ENCODE measurements around the gene ZNF629.
"Not testable (repeated sequence)": the region's sequence is repeated elsewhere in the genome, so short reads cannot be mapped to it uniquely, and the experiment has no call there.

The ZNF629 gene

DNA sequence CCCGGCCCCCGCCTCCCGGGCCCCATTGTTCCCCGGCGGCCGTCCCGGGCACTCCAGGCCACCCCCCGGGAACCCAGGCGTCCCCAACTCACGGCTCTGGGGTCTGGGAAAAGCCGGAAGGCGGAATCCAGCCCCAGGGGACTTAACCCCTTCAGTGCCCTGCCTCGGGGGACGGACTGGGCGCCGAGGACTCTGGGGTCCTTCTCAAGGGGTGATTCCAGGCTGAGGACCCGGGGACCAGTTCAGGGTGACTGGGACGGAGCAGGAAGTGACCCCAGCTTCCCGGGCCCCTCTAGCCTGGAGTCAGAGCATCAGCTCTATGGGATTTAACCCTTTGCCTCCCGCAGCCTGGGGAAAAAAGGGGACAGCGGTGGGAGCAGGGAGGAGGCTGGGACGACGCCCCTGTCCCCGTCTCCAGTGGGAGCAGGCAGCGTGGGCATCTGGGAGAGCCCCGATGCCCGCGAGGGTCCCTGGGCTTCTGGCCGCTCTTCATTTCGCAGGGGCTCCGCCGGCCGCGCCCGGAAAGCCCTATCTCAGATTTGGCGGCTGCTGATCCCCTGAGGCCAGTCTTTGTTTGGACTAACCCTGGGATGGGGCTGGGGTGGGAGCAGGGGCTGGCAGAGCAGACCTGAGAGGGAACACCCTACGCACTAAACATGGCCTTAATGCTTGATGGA lies at the start of gene ZNF629:
ZNF629 (minus strand) TSS at position 270 of the 677 bp plus-strand sequence. CDS start 2,723 bp downstream, outside the sequence.
- no peak for TF ChIP-seq ARNTL (CRISPR knock-in tag; IDR thresholded peaks at IDR 0.05; ENCODE audit: borderline replicate concordance, low read depth)
- peak; percentile 83 for ATAC-seq

DNA sequence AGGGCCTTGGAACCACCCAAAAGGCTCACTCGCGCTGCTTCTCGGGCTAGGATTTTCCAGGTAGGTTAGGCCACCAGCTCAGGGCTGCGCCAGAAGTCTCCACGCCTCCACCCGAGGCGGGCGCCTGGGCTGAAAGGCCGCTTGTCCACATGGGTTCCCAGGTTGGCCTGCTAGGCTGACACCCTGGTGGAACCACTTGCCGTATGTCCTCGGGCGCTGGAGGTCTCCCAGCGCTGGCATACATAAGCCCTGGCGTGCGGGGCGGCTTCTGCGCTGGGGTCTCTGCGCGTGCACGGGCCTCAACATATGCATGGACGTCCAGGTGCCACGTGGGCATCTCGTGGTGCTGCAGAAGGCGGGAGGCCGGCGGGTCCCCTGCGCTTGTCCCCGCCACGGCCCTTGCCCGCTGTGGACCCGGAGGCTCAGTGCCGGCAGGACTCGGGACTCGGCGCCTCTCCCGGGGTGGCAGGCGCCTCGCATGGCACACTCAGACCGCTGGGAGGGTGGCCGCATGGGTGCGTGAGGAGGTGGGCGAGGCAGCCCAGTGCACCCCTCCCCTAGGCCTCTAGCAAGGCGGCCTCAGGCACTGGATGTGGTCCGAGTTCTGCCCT lies 47.2 kb upstream of the ZNF629 start:
- no peak for TF ChIP-seq GLIS3 (CRISPR knock-in tag; IDR thresholded peaks at IDR 0.05)
- no peak for TF ChIP-seq ESRRG (CRISPR knock-in tag; IDR thresholded peaks at IDR 0.05)
- TF ChIP-seq ZNF565 (CRISPR knock-in tag; conservative IDR thresholded peaks at IDR 0.05; ENCODE audit: low read depth): no peak
- TF ChIP-seq, protein P1, sequence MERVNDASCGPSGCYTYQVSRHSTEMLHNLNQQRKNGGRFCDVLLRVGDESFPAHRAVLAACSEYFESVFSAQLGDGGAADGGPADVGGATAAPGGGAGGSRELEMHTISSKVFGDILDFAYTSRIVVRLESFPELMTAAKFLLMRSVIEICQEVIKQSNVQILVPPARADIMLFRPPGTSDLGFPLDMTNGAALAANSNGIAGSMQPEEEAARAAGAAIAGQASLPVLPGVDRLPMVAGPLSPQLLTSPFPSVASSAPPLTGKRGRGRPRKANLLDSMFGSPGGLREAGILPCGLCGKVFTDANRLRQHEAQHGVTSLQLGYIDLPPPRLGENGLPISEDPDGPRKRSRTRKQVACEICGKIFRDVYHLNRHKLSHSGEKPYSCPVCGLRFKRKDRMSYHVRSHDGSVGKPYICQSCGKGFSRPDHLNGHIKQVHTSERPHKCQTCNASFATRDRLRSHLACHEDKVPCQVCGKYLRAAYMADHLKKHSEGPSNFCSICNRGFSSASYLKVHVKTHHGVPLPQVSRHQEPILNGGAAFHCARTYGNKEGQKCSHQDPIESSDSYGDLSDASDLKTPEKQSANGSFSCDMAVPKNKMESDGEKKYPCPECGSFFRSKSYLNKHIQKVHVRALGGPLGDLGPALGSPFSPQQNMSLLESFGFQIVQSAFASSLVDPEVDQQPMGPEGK (CRISPR knock-in tag; IDR thresholded peaks at IDR 0.05; ENCODE audit: borderline replicate concordance): no peak
- no peak for ATAC-seq

DNA sequence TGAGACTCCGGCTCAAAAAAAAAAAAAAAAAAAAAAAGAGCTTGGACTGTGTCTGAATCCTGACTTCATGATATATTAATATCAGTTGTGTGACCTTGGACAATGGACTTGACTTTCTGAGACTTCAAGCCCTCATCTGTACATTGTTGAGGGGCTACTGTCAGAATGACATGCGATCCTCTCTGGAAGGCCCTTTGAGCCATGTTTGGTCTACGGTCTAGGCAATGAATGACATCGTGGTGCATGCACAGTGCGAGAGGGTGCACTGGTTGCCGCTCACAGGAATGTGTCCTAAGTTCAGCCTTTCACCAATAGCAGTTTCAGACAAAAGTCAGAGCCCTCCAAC lies 43.0 kb upstream of the ZNF629 start:
- ATAC-seq: no peak
- TF ChIP-seq TCF4 (CRISPR knock-in tag; IDR thresholded peaks at IDR 0.05; ENCODE audit: borderline replicate concordance) (no peak), POU6F1 (CRISPR knock-in tag; IDR thresholded peaks at IDR 0.05; ENCODE audit: borderline replicate concordance, low read depth) (no peak), TSHZ2 (CRISPR knock-in tag; IDR thresholded peaks at IDR 0.05) (no peak), ZC3H10 (CRISPR knock-in tag; IDR thresholded peaks at IDR 0.05) (no peak), ESRRG (CRISPR knock-in tag; IDR thresholded peaks at IDR 0.05) (no peak), ZNF8 (CRISPR knock-in tag; IDR thresholded peaks at IDR 0.05) (no peak)

GRCh38 chr16:30829130-30830071 lies 42.4 kb upstream of the ZNF629 start:
- TF ChIP-seq SNAI2 (CRISPR knock-in tag; IDR thresholded peaks at IDR 0.05) (no peak), POU6F1 (CRISPR knock-in tag; IDR thresholded peaks at IDR 0.05; ENCODE audit: borderline replicate concordance, low read depth) (no peak)
- ATAC-seq: no peak

- TF ChIP-seq OSR1 (CRISPR knock-in tag; IDR thresholded peaks at IDR 0.05): no peak
- no peak for TF ChIP-seq ZNF70 (CRISPR knock-in tag; IDR thresholded peaks at IDR 0.05)
- TF ChIP-seq, protein P1 (CRISPR knock-in tag; IDR thresholded peaks at IDR 0.05; ENCODE audit: borderline replicate concordance): no peak
- no peak for TF ChIP-seq RARB (CRISPR knock-in tag; IDR thresholded peaks at IDR 0.05)
- TF ChIP-seq PPARA (CRISPR knock-in tag; IDR thresholded peaks at IDR 0.05; ENCODE audit: borderline replicate concordance): no peak
- no peak for TF ChIP-seq GLIS3 (CRISPR knock-in tag; IDR thresholded peaks at IDR 0.05)
- TF ChIP-seq ARNTL (CRISPR knock-in tag; IDR thresholded peaks at IDR 0.05; ENCODE audit: borderline replicate concordance, low read depth): no peak
- no peak for TF ChIP-seq SNAI2 (CRISPR knock-in tag; IDR thresholded peaks at IDR 0.05)
- no peak for TF ChIP-seq TCF4 (CRISPR knock-in tag; IDR thresholded peaks at IDR 0.05; ENCODE audit: borderline replicate concordance)
- no peak for ATAC-seq
Measured at GRCh38 chr16:30821891-30822290, 34.9 kb upstream of the ZNF629 start.

DNA sequence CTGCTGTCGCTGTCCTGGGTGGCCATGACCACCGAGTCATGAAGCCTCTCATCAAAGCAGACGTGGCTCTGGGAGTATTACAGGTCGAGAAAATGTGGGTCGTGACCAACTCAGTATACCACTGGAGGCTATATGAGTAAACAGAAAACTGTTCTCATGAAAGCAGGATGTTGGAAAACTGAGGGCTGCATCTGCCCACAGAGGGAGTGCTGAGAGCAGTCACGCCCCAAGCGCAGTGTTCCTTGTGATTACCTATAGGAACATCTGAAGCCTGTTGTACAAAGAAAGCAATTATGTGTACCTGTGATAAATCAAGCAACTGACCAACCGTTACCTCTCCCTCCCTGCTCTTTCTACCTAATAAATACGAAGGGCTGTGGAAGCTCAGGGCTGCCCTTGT lies 34.4 kb upstream of the ZNF629 start:
- ATAC-seq: not testable (repeated sequence)
